Measurements from ENCODE around the gene GPR107. TPM values are rescaled to one million over a fixed set of nuclear protein-coding genes. Genes with fewer than 3 reads are reported as not detected.

GPR107 gene
- total RNA-seq, 4 donors from 2014 or later: 18.9 to 27.0 (median 23.2) TPM

GRCh38 chr9:130186839-130187522 lies 133.3 kb downstream of the GPR107 start:
- TF ChIP-seq POLR2A (IDR thresholded peaks at IDR 0.05): peak in 2 of 4 donors; percentile 43 to 65
- peak in 1 of 6 experiments; percentile 13 for TF ChIP-seq CTCF (IDR thresholded peaks at IDR 0.05)
- WGBS, 2 donors: 8 to 16% methylated on average over 4 to 17 of the region's 25 CpGs
- Histone ChIP-seq H3K27me3 (no peaks in the 10 kb centered on the region), H3K27ac (peak overlapping the region; percentile 81 to 94 (median 90)), H3K36me3 (no peaks in the 10 kb centered on the region), H3K4me1 (peaks cover 27 to 91% (median 33%) of the 10 kb centered on the region in 3 donors), H3K9me3 (no peaks in the 10 kb centered on the region), H3K4me3 (peak overlapping the region; percentile 27 to 67 (median 50))
- DNase-seq: no peak
- intact Hi-C loops (cut with DNase I): no loop called here

- peak overlapping the region; percentile 27 to 67 (median 50) for H3K4me3 ChIP-seq
- intact Hi-C loops (cut with DNase I): no loop called here
- H3K4me1 ChIP-seq: peaks cover 30 to 91% (median 36%) of the 10 kb centered on the region in 3 donors
- TF ChIP-seq POLR2A (IDR thresholded peaks at IDR 0.05): no peak
- TF ChIP-seq CTCF (IDR thresholded peaks at IDR 0.05): no peak
- H3K27ac ChIP-seq: peak overlapping the region; percentile 81 to 94 (median 90)
- WGBS, 2 donors: 0 to 30% methylated on average over 1 to 7 of the region's 9 CpGs
- H3K27me3 ChIP-seq: no peaks in the 10 kb centered on the region
- H3K9me3 ChIP-seq: no peaks in the 10 kb centered on the region
- H3K36me3 ChIP-seq: no peaks in the 10 kb centered on the region
- no peak for DNase-seq
Measured at GRCh38 chr9:130187523-130187846, 133.8 kb downstream of the GPR107 start.

GRCh38 chr9:130188860-130189481 lies 135.3 kb downstream of the GPR107 start:
- Histone ChIP-seq H3K36me3 (no peaks in the 10 kb centered on the region), H3K27ac (peak overlapping the region; percentile 53 to 93 (median 81)), H3K4me3 (no peak overlapping the region), H3K4me1 (peaks cover 43 to 91% (median 48%) of the 10 kb centered on the region in 3 donors), H3K27me3 (no peaks in the 10 kb centered on the region), H3K9me3 (no peaks in the 10 kb centered on the region)
- no peak for DNase-seq
- intact Hi-C loops (cut with DNase I): no loop called here
- TF ChIP-seq POLR2A (IDR thresholded peaks at IDR 0.05) (no peak), CTCF (IDR thresholded peaks at IDR 0.05) (no peak)
- WGBS, 2 donors: 79 to 80% methylated on average over 1 to 5 of the region's 7 CpGs

Small RNAs within 50 kb of the gene (small RNA-seq; reads per million reads assigned to genes)
- 0 reads per million in 4 donors for gene RF00019

Other genes with a start within 250 kb of the GPR107 start
- gene TOR1A, start 229.8 kb upstream of the GPR107 start, total RNA-seq: 10 to 100 TPM; 11.3 to 34.7 (median 24.8) TPM
- gene C9orf78, start 218.6 kb upstream of the GPR107 start, total RNA-seq: 10 to 100 TPM; 31.2 to 92.3 (median 51.5) TPM
- gene USP20, start 218.4 kb upstream of the GPR107 start, total RNA-seq: 10 to 100 TPM; 12.3 to 19.7 (median 13.6) TPM
- gene FNBP1, start 10.7 kb upstream of the GPR107 start, total RNA-seq: 10 to 100 TPM; 19.7 to 47.7 (median 26.2) TPM
- 10 to 100 TPM in 3 of 4 donors, 1 to 10 TPM in 1; 9.3 to 31.3 (median 15.2) TPM for gene NCS1, start 118.5 kb downstream of the GPR107 start, total RNA-seq
- 1 to 10 TPM in 1 of 4 donors, under 1 TPM in 3; 0.53 to 4.8 (median 0.78) TPM for gene HMCN2, start 211.9 kb downstream of the GPR107 start, total RNA-seq

All from esophagus squamous epithelium (tissue), 5 donors.